GM10248 (cell line): ENCODE measurements around the gene MEF2D.

Experiments used
- CTCF ChIA-PET: fragments of 300-600 bp; sonication (Branson Sonifier 250); formaldehyde crosslinking; extraction: SDS; loops from one replicate; lab custom pipeline; 2021; ENCODE audit warnings: antibody characterized with exemption; lab: Yijun Ruan, JAX
- POLR2A ChIA-PET: fragments of 350-650 bp; sonication (Branson Sonifier 250); formaldehyde crosslinking; extraction: SDS; loops from one replicate; lab custom pipeline; 2020; ENCODE audit warnings: antibody characterized with exemption; lab: Yijun Ruan, JAX
- DNase-seq: peaks from one replicate; pipeline ENCODE4 v3.0.0; 2012; ENCODE audit errors: extremely low spot score
- CTCF ChIP-seq: IDR thresholded peaks from 2 replicates; pipeline ENCODE4 v1.5.1; 2012; ENCODE audit warnings: mild to moderate bottlenecking, low read depth; ENCODE audit errors: extremely low read depth, missing control alignments, control extremely low read depth

MEF2D gene

GRCh38 chr1:156417401-156418020 lies 83.1 kb downstream of the MEF2D start:
- ChIA-PET CTCF (interaction anchor here (1.0 to 3.7 kb wide), 7 partner anchors 10 to 35 kb away, joined by 3 to 43 read pairs (median 4); no protein-coding TSS in a partner anchor), POLR2A (interaction anchor here (0.6 kb wide), 1 partner anchor 290 kb away, joined by 5 read pairs; no protein-coding TSS in a partner anchor)
- DNase-seq = no peak
- TF ChIP-seq CTCF = no peak

GRCh38 chr1:156416993-156417392 lies 83.6 kb downstream of the MEF2D start:
- ChIA-PET POLR2A (no interaction called here), CTCF (interaction anchor here (1.3 to 3.7 kb wide), 4 partner anchors 12 to 31 kb away, joined by 3 to 43 read pairs (median 14); no protein-coding TSS in a partner anchor)
- TF ChIP-seq CTCF = no peak
- DNase-seq = no peak

GRCh38 chr1:156414461-156415064 lies 86.0 kb downstream of the MEF2D start:
- ChIA-PET POLR2A (no interaction called here), CTCF (interaction anchor here (0.8 to 3.9 kb wide), 5 partner anchors 9 to 43 kb away, joined by 3 to 24 read pairs (median 7); no protein-coding TSS in a partner anchor)
- TF ChIP-seq CTCF = no peak
- DNase-seq = no peak
